Endothelial cell of umbilical vein (primary cell): ENCODE data around the gene TPRG1L.

ENCODE experiments used
- CTCF ChIP-seq, 2 donors: IDR thresholded peaks; 1 replicate in 1 of 2; 2 replicates in 1 of 2; pipeline ENCODE4 v1.5.1; 2011; ENCODE audit warnings: low read length in 2 of 2, mild to moderate bottlenecking in 2 of 2, moderate library complexity in 2 of 2, control low read depth in 1 of 2, inconsistent platforms in 1 of 2, low read depth in 1 of 2; ENCODE audit not compliant: insufficient read depth in 1 of 2; ENCODE audit errors: extremely low read depth in 1 of 2
- TF ChIP-seq, protein P1 (sequence below): IDR thresholded peaks from 2 replicates; pipeline ENCODE4 v1.6.1; 2011; ENCODE audit not compliant: insufficient read depth, insufficient read length

GRCh38 chr1:3644273-3644672 lies 19.5 kb downstream of the TPRG1L start:
- TF ChIP-seq, protein P1, sequence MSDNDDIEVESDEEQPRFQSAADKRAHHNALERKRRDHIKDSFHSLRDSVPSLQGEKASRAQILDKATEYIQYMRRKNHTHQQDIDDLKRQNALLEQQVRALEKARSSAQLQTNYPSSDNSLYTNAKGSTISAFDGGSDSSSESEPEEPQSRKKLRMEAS: no peak
- no peak for TF ChIP-seq CTCF (IDR thresholded peaks at IDR 0.05; ENCODE audit: extremely low read depth in 1 of 2, insufficient read depth in 1 of 2, low read depth in 1 of 2, low read length in 2 of 2)
